NCI-H1048 (cell line): Measurements from ENCODE around the gene ZNF714.
A peak's percentile ranks its signal among the peaks of the same experiment; 100 is the strongest.

Experiments
- DNase-seq: peaks from one replicate; lab custom pipeline; 2025; lab: John Stamatoyannopoulos, UW

The ZNF714 gene

GRCh38 chr19:21082011-21082975 lies at the start of gene ZNF714:
ZNF714 (plus strand) TSS chr19:21082203; CDS start chr19:21098269, 16,066 bp downstream.
- peak; percentile 62 for DNase-seq

GRCh38 chr19:21045028-21045427 lies 37.0 kb upstream of the ZNF714 start:
- no peak for DNase-seq

GRCh38 chr19:21046489-21046888 lies 35.5 kb upstream of the ZNF714 start:
- DNase-seq, result no peak

GRCh38 chr19:21047716-21048115 lies 34.3 kb upstream of the ZNF714 start:
- no peak for DNase-seq

- no peak for DNase-seq
These were observed 29.1 kb upstream of the ZNF714 start for GRCh38 chr19:21052902-21053301.

GRCh38 chr19:21065336-21065735 lies 16.7 kb upstream of the ZNF714 start:
- no peak for DNase-seq

- DNase-seq, result no peak
These were observed 2.3 kb downstream of the ZNF714 start for GRCh38 chr19:21084343-21084742.

GRCh38 chr19:21087871-21088270 lies 5.9 kb downstream of the ZNF714 start:
- DNase-seq, result no peak

- DNase-seq, result no peak
These were observed 10.1 kb downstream of the ZNF714 start for GRCh38 chr19:21092109-21092508.

GRCh38 chr19:21094347-21095025 lies 12.5 kb downstream of the ZNF714 start:
- no peak for DNase-seq

GRCh38 chr19:21098291-21098690 lies 16.3 kb downstream of the ZNF714 start:
- no peak for DNase-seq

GRCh38 chr19:21101521-21102242 lies 19.7 kb downstream of the ZNF714 start:
- DNase-seq, result no peak

- DNase-seq, result no peak
These were observed 27.1 kb downstream of the ZNF714 start for GRCh38 chr19:21109116-21109515.

GRCh38 chr19:21110183-21110582 lies 28.2 kb downstream of the ZNF714 start:
- DNase-seq, result no peak

- DNase-seq, result no peak
These were observed 33.4 kb downstream of the ZNF714 start for GRCh38 chr19:21115430-21115829.

GRCh38 chr19:21117041-21117907 lies 35.3 kb downstream of the ZNF714 start:
- DNase-seq, result no peak

GRCh38 chr19:21126078-21126477 lies 44.1 kb downstream of the ZNF714 start:
- DNase-seq, result no peak

GRCh38 chr19:21127001-21127400 lies 45.0 kb downstream of the ZNF714 start:
- no peak for DNase-seq

- no peak for DNase-seq
These were observed 45.9 kb downstream of the ZNF714 start for GRCh38 chr19:21127898-21128297.

- DNase-seq, result no peak
These were observed 47.1 kb downstream of the ZNF714 start for GRCh38 chr19:21128901-21129698.
